Measurements from ENCODE around the gene CYTH1.

CYTH1 gene

DNA sequence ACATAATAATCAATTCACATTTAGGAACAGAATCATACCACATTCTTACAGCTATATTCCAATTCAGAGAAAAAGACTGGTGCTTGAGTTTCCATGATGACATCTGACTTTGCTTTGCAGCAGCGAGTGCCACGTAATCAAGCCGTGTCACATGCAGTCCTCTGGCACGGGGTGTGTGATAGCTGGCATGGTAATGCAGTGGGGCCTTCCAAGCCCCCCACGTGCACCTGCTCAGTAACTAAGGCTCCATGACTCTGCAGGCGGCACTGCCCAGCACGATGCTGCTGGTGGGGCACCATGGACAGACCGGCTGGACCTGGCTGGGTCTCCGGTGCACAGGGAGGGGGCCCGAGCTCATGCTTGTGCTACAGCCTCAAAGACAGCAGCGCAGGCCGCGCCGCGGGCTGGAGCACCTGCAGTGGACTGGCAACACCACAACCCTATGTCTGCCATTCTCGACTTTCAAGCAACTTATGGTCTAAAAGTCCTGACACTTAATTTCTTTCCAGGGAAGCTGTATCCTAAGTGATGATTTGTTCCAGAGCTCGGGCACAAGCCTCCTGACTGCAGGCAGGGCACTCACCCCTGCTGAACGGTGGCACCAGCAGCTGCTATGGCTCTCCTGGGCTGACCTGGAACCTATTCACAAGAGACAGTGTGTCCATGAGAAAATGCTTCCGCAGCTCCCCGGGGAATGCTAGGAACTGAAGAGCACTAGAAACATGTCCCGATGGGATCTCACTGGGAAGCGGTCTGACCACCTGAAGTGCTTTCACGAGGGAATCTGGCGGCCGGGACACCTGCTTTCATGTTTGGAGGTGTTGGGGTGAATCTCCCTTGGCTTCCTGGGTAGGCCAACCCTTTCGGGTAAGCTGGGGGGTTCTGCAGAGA is 105.4 kb downstream of the CYTH1 start:
- H3K36me3 ChIP-seq: peaks cover 19% of the 10 kb centered on the region
- no peak for DNase-seq
- TF ChIP-seq, protein P1, sequence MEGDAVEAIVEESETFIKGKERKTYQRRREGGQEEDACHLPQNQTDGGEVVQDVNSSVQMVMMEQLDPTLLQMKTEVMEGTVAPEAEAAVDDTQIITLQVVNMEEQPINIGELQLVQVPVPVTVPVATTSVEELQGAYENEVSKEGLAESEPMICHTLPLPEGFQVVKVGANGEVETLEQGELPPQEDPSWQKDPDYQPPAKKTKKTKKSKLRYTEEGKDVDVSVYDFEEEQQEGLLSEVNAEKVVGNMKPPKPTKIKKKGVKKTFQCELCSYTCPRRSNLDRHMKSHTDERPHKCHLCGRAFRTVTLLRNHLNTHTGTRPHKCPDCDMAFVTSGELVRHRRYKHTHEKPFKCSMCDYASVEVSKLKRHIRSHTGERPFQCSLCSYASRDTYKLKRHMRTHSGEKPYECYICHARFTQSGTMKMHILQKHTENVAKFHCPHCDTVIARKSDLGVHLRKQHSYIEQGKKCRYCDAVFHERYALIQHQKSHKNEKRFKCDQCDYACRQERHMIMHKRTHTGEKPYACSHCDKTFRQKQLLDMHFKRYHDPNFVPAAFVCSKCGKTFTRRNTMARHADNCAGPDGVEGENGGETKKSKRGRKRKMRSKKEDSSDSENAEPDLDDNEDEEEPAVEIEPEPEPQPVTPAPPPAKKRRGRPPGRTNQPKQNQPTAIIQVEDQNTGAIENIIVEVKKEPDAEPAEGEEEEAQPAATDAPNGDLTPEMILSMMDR (IDR thresholded peaks at IDR 0.05; ENCODE audit: low read depth, low read length): no peak

DNA sequence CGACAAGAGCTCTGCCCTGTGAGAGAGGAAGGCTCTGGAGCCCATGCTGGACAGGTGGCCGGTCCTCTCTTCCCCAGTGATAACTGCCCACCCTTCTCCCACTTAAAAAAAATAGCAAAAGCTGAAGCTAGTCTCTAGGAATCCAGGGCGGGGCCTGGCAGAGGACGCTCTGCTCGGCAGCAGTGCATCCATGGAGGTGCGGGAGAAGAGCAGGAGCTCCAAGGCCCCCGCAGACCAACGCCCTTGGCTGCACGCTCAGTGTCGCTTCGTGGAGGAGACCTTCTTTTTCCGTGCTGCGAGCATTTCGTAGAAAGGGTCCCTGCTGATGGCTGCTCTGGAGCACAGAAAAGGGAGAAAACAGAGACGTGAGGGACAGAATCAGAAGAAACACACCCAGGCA is 106.2 kb downstream of the CYTH1 start:
- Histone ChIP-seq H3K27me3 (no peaks in the 10 kb centered on the region), H3K4me3 (ENCODE audit: low read depth, low read length) (no peak overlapping the region), H3K9me3 (no peaks in the 10 kb centered on the region), H3K36me3 (peaks cover 19% of the 10 kb centered on the region), H3K4me1 (no peaks in the 10 kb centered on the region)
- no peak for DNase-seq
- TF ChIP-seq, protein P1 (IDR thresholded peaks at IDR 0.05; ENCODE audit: low read depth, low read length): no peak

More for the DNA sequence above, 105.4 kb downstream of the CYTH1 start:
- no peaks in the 10 kb centered on the region for H3K27me3 ChIP-seq
- no peak overlapping the region for H3K4me3 ChIP-seq (ENCODE audit: low read depth, low read length)
- no peaks in the 10 kb centered on the region for H3K4me1 ChIP-seq
- no peaks in the 10 kb centered on the region for H3K9me3 ChIP-seq

- Histone ChIP-seq H3K27me3 (no peaks in the 10 kb centered on the region), H3K9me3 (no peaks in the 10 kb centered on the region), H3K4me1 (no peaks in the 10 kb centered on the region), H3K4me3 (ENCODE audit: low read depth, low read length) (no peak overlapping the region), H3K36me3 (peaks cover 19% of the 10 kb centered on the region)
- TF ChIP-seq, protein P1 (IDR thresholded peaks at IDR 0.05; ENCODE audit: low read depth, low read length): no peak
- no peak for DNase-seq
These were observed 106.8 kb downstream of the CYTH1 start for GRCh38 chr17:78675316-78675616.

DNA sequence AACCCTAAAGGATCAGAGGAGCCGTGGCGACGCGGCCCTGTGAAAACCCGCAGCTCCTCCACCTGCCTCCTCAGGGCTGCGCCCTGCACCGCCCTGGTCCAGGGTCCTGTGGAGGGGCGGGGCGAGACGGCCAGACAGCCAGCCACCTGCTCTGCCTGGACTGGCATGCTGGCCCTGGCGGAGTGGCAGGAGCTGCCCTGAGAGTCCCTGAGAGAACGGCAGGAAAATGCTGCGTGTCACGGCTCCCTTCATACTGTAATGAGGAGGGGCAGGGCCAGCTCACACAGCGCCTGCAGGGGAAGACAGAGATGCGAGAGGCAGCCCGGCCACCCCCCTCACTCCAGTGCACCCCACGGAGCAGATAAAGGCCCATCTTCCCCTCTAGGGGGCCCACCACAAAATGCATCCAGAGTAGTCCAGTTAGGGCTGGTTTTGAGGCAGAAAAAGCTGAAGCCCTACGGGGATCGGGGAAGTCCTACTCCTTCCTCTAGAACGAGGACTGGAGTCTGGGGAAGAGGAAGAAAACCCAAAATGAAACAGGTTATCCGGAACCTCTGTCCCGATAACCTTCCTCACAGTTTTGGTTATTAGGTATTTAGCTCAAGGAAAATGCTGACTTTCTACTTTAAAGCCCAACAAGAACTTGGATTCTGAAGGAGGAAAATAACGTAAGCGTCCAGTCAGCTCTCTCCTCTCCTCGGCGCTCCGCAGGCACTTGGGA is 107.3 kb downstream of the CYTH1 start:
- H3K36me3 ChIP-seq: peaks cover 14% of the 10 kb centered on the region
- TF ChIP-seq, protein P1 (IDR thresholded peaks at IDR 0.05; ENCODE audit: low read depth, low read length): peak; percentile 18; the same call in 1 of the 2 replicates
- DNase-seq: no peak
- no peaks in the 10 kb centered on the region for H3K27me3 ChIP-seq
- H3K4me3 ChIP-seq (ENCODE audit: low read depth, low read length): no peak overlapping the region
- no peaks in the 10 kb centered on the region for H3K9me3 ChIP-seq
- H3K4me1 ChIP-seq: no peaks in the 10 kb centered on the region

- Histone ChIP-seq H3K36me3 (peaks cover 9% of the 10 kb centered on the region), H3K4me1 (no peaks in the 10 kb centered on the region), H3K27me3 (no peaks in the 10 kb centered on the region), H3K4me3 (ENCODE audit: low read depth, low read length) (no peak overlapping the region), H3K9me3 (no peaks in the 10 kb centered on the region)
- DNase-seq: no peak
- TF ChIP-seq, protein P1 (IDR thresholded peaks at IDR 0.05; ENCODE audit: low read depth, low read length): no peak
These were observed 107.9 kb downstream of the CYTH1 start for GRCh38 chr17:78674156-78674555.

- no peak for DNase-seq
- H3K27me3 ChIP-seq: no peaks in the 10 kb centered on the region
- no peaks in the 10 kb centered on the region for H3K9me3 ChIP-seq
- H3K4me1 ChIP-seq: no peaks in the 10 kb centered on the region
- no peak overlapping the region for H3K4me3 ChIP-seq (ENCODE audit: low read depth, low read length)
- TF ChIP-seq, protein P1 (IDR thresholded peaks at IDR 0.05; ENCODE audit: low read depth, low read length): no peak
- peaks cover 7% of the 10 kb centered on the region for H3K36me3 ChIP-seq
These were observed 108.7 kb downstream of the CYTH1 start for GRCh38 chr17:78673395-78673794.
